Neural cell (in vitro differentiated cells): ENCODE results near the gene LIMD2.

ENCODE experiments used
- EZH2 ChIP-seq: fragments of 200-600, 300-800 bp; shearing (Covaris generic), sonication (generic); IDR thresholded peaks from 2 replicates; pipeline ENCODE4 v1.6.1; 2014; ENCODE audit warnings: antibody characterized with exemption, low read length, borderline replicate concordance, mild to moderate bottlenecking; ENCODE audit not compliant: insufficient read depth, poor library complexity, severe bottlenecking
- POLR2AphosphoS5 ChIP-seq: IDR thresholded peaks from 2 replicates; pipeline ENCODE4 v1.6.1; 2012
- SMC3 ChIP-seq: fragments of 450-650 bp; conservative IDR thresholded peaks from 2 replicates; pipeline ENCODE4 v1.6.1; 2014; ENCODE audit warnings: antibody characterized with exemption, mild to moderate bottlenecking, moderate library complexity; ENCODE audit not compliant: poor library complexity
- TAF1 ChIP-seq: IDR thresholded peaks from 2 replicates; pipeline ENCODE4 v1.6.1; 2012; ENCODE audit warnings: low read depth
- TF ChIP-seq, protein P1 (sequence below): fragments of 450-650 bp; IDR thresholded peaks from 2 replicates; pipeline ENCODE4 v1.5.1; 2014; ENCODE audit warnings: antibody characterized with exemption, mild to moderate bottlenecking, moderate library complexity; ENCODE audit not compliant: poor library complexity, severe bottlenecking
- TF ChIP-seq, protein P2 (sequence below): IDR thresholded peaks from 2 replicates; pipeline ENCODE4 v1.6.1; 2012; ENCODE audit warnings: borderline replicate concordance

GRCh38 chr17:63652106-63652505 lies 47.8 kb downstream of the LIMD2 start:
- TF ChIP-seq, protein P1, sequence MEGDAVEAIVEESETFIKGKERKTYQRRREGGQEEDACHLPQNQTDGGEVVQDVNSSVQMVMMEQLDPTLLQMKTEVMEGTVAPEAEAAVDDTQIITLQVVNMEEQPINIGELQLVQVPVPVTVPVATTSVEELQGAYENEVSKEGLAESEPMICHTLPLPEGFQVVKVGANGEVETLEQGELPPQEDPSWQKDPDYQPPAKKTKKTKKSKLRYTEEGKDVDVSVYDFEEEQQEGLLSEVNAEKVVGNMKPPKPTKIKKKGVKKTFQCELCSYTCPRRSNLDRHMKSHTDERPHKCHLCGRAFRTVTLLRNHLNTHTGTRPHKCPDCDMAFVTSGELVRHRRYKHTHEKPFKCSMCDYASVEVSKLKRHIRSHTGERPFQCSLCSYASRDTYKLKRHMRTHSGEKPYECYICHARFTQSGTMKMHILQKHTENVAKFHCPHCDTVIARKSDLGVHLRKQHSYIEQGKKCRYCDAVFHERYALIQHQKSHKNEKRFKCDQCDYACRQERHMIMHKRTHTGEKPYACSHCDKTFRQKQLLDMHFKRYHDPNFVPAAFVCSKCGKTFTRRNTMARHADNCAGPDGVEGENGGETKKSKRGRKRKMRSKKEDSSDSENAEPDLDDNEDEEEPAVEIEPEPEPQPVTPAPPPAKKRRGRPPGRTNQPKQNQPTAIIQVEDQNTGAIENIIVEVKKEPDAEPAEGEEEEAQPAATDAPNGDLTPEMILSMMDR = no peak
- TF ChIP-seq POLR2AphosphoS5 (no peak), EZH2 (no peak), SMC3 (no peak), TAF1 (no peak)
- TF ChIP-seq, protein P2, sequence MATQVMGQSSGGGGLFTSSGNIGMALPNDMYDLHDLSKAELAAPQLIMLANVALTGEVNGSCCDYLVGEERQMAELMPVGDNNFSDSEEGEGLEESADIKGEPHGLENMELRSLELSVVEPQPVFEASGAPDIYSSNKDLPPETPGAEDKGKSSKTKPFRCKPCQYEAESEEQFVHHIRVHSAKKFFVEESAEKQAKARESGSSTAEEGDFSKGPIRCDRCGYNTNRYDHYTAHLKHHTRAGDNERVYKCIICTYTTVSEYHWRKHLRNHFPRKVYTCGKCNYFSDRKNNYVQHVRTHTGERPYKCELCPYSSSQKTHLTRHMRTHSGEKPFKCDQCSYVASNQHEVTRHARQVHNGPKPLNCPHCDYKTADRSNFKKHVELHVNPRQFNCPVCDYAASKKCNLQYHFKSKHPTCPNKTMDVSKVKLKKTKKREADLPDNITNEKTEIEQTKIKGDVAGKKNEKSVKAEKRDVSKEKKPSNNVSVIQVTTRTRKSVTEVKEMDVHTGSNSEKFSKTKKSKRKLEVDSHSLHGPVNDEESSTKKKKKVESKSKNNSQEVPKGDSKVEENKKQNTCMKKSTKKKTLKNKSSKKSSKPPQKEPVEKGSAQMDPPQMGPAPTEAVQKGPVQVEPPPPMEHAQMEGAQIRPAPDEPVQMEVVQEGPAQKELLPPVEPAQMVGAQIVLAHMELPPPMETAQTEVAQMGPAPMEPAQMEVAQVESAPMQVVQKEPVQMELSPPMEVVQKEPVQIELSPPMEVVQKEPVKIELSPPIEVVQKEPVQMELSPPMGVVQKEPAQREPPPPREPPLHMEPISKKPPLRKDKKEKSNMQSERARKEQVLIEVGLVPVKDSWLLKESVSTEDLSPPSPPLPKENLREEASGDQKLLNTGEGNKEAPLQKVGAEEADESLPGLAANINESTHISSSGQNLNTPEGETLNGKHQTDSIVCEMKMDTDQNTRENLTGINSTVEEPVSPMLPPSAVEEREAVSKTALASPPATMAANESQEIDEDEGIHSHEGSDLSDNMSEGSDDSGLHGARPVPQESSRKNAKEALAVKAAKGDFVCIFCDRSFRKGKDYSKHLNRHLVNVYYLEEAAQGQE = no peak
